ENCODE data around the gene GPRC5A. TPM values are rescaled to one million over a fixed set of nuclear protein-coding genes. Genes with fewer than 3 reads are reported as not detected.

The GPRC5A gene
- total and polyA plus RNA-seq, 2 donors (not counting 1 experiment from before 2014, with no cell fraction given) = not detected

DNA sequence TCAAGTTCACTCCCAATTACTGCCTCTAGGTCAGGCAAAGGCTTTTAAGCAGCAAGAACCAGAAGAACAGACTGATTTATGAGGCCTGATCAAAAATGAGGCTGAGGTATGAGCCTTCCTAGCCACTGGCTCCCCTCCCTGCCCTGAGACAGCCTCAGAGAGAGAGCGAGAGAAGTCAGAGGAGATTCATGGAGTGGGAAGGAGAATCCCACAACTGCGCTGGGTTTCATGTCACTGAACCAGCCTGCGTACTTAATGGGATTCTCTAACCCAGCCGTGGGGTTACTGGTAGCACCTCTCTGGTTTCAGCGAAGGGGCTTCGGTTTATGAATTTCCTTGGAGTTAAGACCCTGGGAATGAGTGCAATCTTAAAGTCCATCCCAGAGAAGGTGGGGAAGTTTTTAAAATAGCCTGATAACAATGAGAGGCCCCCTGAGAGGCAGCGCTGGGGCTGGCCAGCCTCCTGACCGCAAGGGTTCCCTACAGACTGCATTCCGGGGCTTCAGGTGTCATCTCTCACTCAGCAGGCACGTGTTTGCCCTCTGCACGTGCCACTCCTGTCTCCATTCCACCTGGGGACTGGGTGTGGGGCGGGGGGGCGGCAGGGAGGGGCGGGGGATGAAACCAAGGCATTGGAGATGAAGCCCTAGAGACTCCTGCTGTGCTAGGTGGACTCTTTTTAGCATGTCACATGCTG is 6.1 kb upstream of the GPRC5A start:
- 93% methylated on average over 7 of the region's 14 CpGs for WGBS (ENCODE audit: insufficient coverage)
- H3K27me3 Mint-ChIP-seq = peaks cover 26% of the 10 kb centered on the region
- H3K27ac Mint-ChIP-seq = no peak overlapping the region
- no peak for TF ChIP-seq EZH2 (IDR thresholded peaks at IDR 0.05; ENCODE audit: borderline replicate concordance, insufficient read depth, low read depth, low read length, poor library complexity, severe bottlenecking)
- TF ChIP-seq, protein P1, sequence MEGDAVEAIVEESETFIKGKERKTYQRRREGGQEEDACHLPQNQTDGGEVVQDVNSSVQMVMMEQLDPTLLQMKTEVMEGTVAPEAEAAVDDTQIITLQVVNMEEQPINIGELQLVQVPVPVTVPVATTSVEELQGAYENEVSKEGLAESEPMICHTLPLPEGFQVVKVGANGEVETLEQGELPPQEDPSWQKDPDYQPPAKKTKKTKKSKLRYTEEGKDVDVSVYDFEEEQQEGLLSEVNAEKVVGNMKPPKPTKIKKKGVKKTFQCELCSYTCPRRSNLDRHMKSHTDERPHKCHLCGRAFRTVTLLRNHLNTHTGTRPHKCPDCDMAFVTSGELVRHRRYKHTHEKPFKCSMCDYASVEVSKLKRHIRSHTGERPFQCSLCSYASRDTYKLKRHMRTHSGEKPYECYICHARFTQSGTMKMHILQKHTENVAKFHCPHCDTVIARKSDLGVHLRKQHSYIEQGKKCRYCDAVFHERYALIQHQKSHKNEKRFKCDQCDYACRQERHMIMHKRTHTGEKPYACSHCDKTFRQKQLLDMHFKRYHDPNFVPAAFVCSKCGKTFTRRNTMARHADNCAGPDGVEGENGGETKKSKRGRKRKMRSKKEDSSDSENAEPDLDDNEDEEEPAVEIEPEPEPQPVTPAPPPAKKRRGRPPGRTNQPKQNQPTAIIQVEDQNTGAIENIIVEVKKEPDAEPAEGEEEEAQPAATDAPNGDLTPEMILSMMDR (IDR thresholded peaks at IDR 0.05) = no peak
- ATAC-seq (ENCODE audit: low read depth) (no peak), DNase-seq (no peak)
- H2AFZ ChIP-seq (ENCODE audit: insufficient read depth, low read depth, low read length, poor library complexity, severe bottlenecking) = no peak overlapping the region
- peaks cover 3% of the 10 kb centered on the region for H3K4me1 Mint-ChIP-seq
- no peaks in the 10 kb centered on the region for H3K9me3 Mint-ChIP-seq (ENCODE audit: insufficient read depth)
- H3K27me3 ChIP-seq (replicated peaks in 1 of 4; ENCODE audit: control extremely low read depth in 1 of 4, control insufficient read depth in 3 of 4, insufficient read depth in 4 of 4, low read length in 3 of 4) = peaks cover 0 to 19% (median 8%) of the 10 kb centered on the region in 4 experiments
- H4K20me1 ChIP-seq (ENCODE audit: control insufficient read depth, insufficient read depth, low read length, poor library complexity, severe bottlenecking) = no peaks in the 10 kb centered on the region
- H3K4me3 ChIP-seq (ENCODE audit: control extremely low read depth in 1 of 5, extremely low read depth in 1 of 5, insufficient read depth in 1 of 5, low read depth in 2 of 5, low read length in 4 of 5) = no peak overlapping the region
- H3K9ac ChIP-seq (ENCODE audit: low read length) = no peak overlapping the region
- no peaks in the 10 kb centered on the region for H3K9me3 ChIP-seq (ENCODE audit: control extremely low read depth in 1 of 3, control insufficient read depth in 2 of 3, insufficient read depth in 1 of 3, low read length in 2 of 3)
- intact Hi-C loops (cut with micrococcal nuclease) = no loop called here
- H3K79me2 ChIP-seq (ENCODE audit: control insufficient read depth, insufficient read depth, low read length) = no peaks in the 10 kb centered on the region
- ChIA-PET CTCF (no interaction called here), POLR2A (no interaction called here)
- peaks cover 1% of the 10 kb centered on the region in 2 donors for H3K4me1 ChIP-seq (ENCODE audit: control insufficient read depth in 2 of 2, insufficient read depth in 2 of 2, low read length in 2 of 2)
- no peak overlapping the region for H3K4me3 Mint-ChIP-seq
- no peak overlapping the region for H3K4me2 ChIP-seq (replicated peaks; ENCODE audit: low read depth, low read length, poor library complexity, severe bottlenecking)
- H3K36me3 ChIP-seq (replicated peaks in 1 of 2; ENCODE audit: control extremely low read depth in 1 of 2, control insufficient read depth in 1 of 2, extremely low read depth in 1 of 2, insufficient read depth in 2 of 2, low read length in 1 of 2) = no peaks in the 10 kb centered on the region
- H3K27ac ChIP-seq (ENCODE audit: low read length in 2 of 2) = no peak overlapping the region

DNA sequence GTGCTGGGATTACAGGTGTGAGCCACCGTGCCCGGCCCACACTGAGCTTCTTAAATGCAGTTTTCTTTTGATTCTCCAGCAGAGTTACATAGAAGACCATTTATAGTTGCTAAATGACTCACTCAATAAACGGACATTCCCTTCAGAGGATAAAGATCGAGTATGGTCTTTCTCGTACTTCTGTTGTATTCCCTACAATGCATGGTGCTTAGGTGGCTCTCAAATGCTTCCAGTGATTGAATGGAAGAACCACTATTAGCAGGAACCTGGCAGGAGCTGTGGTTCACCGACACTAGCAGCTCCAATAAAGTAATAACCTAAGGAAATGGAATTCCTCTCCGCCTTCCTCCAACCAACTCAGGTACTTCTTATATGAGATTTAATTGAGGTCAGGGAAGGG is 3.9 kb upstream of the GPRC5A start:
- CTCF ChIA-PET = no interaction called here
- intact Hi-C loops (cut with micrococcal nuclease) = no loop called here
- no peak overlapping the region for H3K9ac ChIP-seq (ENCODE audit: low read length)

More for the DNA sequence above, 3.9 kb upstream of the GPRC5A start:
- POLR2A ChIA-PET = no interaction called here
- Histone ChIP-seq H3K27me3 (replicated peaks in 1 of 4; ENCODE audit: control extremely low read depth in 1 of 4, control insufficient read depth in 3 of 4, insufficient read depth in 4 of 4, low read length in 3 of 4) (peaks cover 0 to 40% (median 24%) of the 10 kb centered on the region in 4 experiments), H3K4me2 (replicated peaks; ENCODE audit: low read depth, low read length, poor library complexity, severe bottlenecking) (no peak overlapping the region), H2AFZ (ENCODE audit: insufficient read depth, low read depth, low read length, poor library complexity, severe bottlenecking) (no peak overlapping the region), H3K4me1 (ENCODE audit: control insufficient read depth in 2 of 2, insufficient read depth in 2 of 2, low read length in 2 of 2) (peaks cover 15% of the 10 kb centered on the region in 2 donors), H3K36me3 (replicated peaks in 1 of 2; ENCODE audit: control extremely low read depth in 1 of 2, control insufficient read depth in 1 of 2, extremely low read depth in 1 of 2, insufficient read depth in 2 of 2, low read length in 1 of 2) (no peaks in the 10 kb centered on the region), H3K9me3 (ENCODE audit: control extremely low read depth in 1 of 3, control insufficient read depth in 2 of 3, insufficient read depth in 1 of 3, low read length in 2 of 3) (peaks cover 0 to 5% (median 0%) of the 10 kb centered on the region in 3 donors), H3K79me2 (ENCODE audit: control insufficient read depth, insufficient read depth, low read length) (no peaks in the 10 kb centered on the region), H3K4me3 (ENCODE audit: control extremely low read depth in 1 of 5, extremely low read depth in 1 of 5, insufficient read depth in 1 of 5, low read depth in 2 of 5, low read length in 4 of 5) (no peak overlapping the region), H4K20me1 (ENCODE audit: control insufficient read depth, insufficient read depth, low read length, poor library complexity, severe bottlenecking) (no peaks in the 10 kb centered on the region), H3K27ac (ENCODE audit: low read length in 2 of 2) (no peak overlapping the region)
- Mint-ChIP-seq H3K9me3 (ENCODE audit: insufficient read depth) (no peaks in the 10 kb centered on the region), H3K4me1 (peaks cover 13% of the 10 kb centered on the region), H3K27me3 (peaks cover 41% of the 10 kb centered on the region), H3K27ac (no peak overlapping the region), H3K4me3 (no peak overlapping the region)
- no peak for TF ChIP-seq EZH2 (IDR thresholded peaks at IDR 0.05; ENCODE audit: borderline replicate concordance, insufficient read depth, low read depth, low read length, poor library complexity, severe bottlenecking)
- TF ChIP-seq, protein P1 (IDR thresholded peaks at IDR 0.05) = no peak
- DNase-seq (no peak), ATAC-seq (ENCODE audit: low read depth) (no peak)
- WGBS (ENCODE audit: insufficient coverage) = 71% methylated on average over 2 of the region's 7 CpGs
